Measurements from ENCODE around the gene LAMA3.

DNA sequence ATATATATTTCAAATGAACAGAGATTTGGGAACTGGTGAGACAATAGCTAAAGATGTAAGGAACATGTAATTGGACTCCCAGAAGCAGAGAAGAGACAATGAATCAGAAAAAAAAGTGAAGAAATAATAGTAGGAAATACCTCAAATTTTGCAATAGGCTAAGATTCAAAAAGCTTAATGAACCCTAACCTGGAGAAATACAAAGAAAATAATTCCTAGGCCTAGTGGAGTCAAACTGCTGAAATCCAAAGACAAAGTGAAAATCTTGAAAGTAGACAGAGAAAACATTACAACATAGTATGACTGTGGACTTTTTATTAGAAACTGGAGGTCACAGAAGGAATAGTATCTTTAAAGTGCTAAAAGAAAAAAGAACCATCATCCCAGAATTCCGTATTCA is 76.7 kb downstream of the LAMA3 start:
- TF ChIP-seq, protein P1, sequence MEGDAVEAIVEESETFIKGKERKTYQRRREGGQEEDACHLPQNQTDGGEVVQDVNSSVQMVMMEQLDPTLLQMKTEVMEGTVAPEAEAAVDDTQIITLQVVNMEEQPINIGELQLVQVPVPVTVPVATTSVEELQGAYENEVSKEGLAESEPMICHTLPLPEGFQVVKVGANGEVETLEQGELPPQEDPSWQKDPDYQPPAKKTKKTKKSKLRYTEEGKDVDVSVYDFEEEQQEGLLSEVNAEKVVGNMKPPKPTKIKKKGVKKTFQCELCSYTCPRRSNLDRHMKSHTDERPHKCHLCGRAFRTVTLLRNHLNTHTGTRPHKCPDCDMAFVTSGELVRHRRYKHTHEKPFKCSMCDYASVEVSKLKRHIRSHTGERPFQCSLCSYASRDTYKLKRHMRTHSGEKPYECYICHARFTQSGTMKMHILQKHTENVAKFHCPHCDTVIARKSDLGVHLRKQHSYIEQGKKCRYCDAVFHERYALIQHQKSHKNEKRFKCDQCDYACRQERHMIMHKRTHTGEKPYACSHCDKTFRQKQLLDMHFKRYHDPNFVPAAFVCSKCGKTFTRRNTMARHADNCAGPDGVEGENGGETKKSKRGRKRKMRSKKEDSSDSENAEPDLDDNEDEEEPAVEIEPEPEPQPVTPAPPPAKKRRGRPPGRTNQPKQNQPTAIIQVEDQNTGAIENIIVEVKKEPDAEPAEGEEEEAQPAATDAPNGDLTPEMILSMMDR (IDR thresholded peaks at IDR 0.05; ENCODE audit: borderline replicate concordance, extremely low read depth, low read length, poor library complexity, severe bottlenecking), result no peak
- TF ChIP-seq EZH2 (IDR thresholded peaks at IDR 0.05; ENCODE audit: borderline replicate concordance, low read depth, low read length, severe bottlenecking), result no peak

Data from DND-41 (cell line).